K562 (cell line): Measurements from ENCODE around the gene RFX7. TPM values are rescaled to one million over a fixed set of nuclear protein-coding genes. Genes with fewer than 3 reads are reported as not detected.

Experiments
- CGGBP1 ChIP-seq: fragments of 250-450 bp; sonication (Bioruptor Pico); IDR thresholded peaks from 2 replicates; pipeline ENCODE4 v1.9.0; 2021; ENCODE audit warnings: mild to moderate bottlenecking
- E2F5 ChIP-seq: sonication (generic); formaldehyde crosslinking; IDR thresholded peaks from 2 replicates; pipeline ENCODE4 v1.8.0; 2022; ENCODE audit warnings: mild to moderate bottlenecking, missing genetic modification reagents
- HNRNPL ChIP-seq: fragments of 200-400 bp; formaldehyde crosslinking; IDR thresholded peaks from 2 replicates; pipeline ENCODE4 v1.6.1; 2017; ENCODE audit warnings: low read depth, mild to moderate bottlenecking, low read length
- HNRNPLL ChIP-seq: fragments of 200-400 bp; formaldehyde crosslinking; IDR thresholded peaks from 2 replicates; pipeline ENCODE4 v1.6.1; 2017; ENCODE audit warnings: low read length, low read depth, mild to moderate bottlenecking; ENCODE audit not compliant: poor library complexity, severe bottlenecking
- HNRNPUL1 ChIP-seq: fragments of 200-400 bp; formaldehyde crosslinking; IDR thresholded peaks from 2 replicates; pipeline ENCODE4 v1.6.1; 2017; ENCODE audit warnings: low read length
- MLX ChIP-seq, 2 experiments: fragments of 450-650 bp in 1 of 2; sonication (generic) in 1 of 2; formaldehyde crosslinking; conservative IDR thresholded peaks; 2 replicates each; pipeline versions ENCODE4 v1.4.0 to v1.8.1; 2020 to 2022; ENCODE audit warnings: mild to moderate bottlenecking in 1 of 2, missing genetic modification reagents in 1 of 2
- NR0B1 ChIP-seq: fragments of 450-650 bp; IDR thresholded peaks from one replicate; pipeline ENCODE4 v1.6.1; 2018; ENCODE audit warnings: mild to moderate bottlenecking, moderate library complexity; ENCODE audit not compliant: partially characterized antibody
- POLR2AphosphoS5 ChIP-seq: IDR thresholded peaks from 2 replicates; pipeline ENCODE4 v1.6.1; 2011; ENCODE audit warnings: mild to moderate bottlenecking, low read depth, low read length, moderate library complexity; ENCODE audit not compliant: control insufficient read depth, insufficient read depth
- SAP30 ChIP-seq: fragments of 200-600 bp; sonication (generic); IDR thresholded peaks from 2 replicates; pipeline ENCODE4 v1.6.1; 2012; ENCODE audit warnings: borderline replicate concordance, low read depth, mild to moderate bottlenecking, moderate library complexity, low read length, control low read depth, inconsistent platforms; ENCODE audit not compliant: insufficient read depth, poor library complexity, severe bottlenecking
- SUPT5H ChIP-seq: fragments of 450-650 bp; IDR thresholded peaks from 2 replicates; pipeline ENCODE4 v1.6.1; 2016
- TCF7 ChIP-seq: sonication (generic); IDR thresholded peaks from 2 replicates; pipeline ENCODE4 v1.6.1; 2016; ENCODE audit warnings: antibody characterized with exemption, borderline replicate concordance
- TFE3 ChIP-seq: fragments of 450-650 bp; formaldehyde crosslinking; IDR thresholded peaks from 2 replicates; pipeline ENCODE4 v1.4.0; 2020; ENCODE audit warnings: mild to moderate bottlenecking, mixed read lengths
- USF1 ChIP-seq: sonication (generic); formaldehyde crosslinking; IDR thresholded peaks from 2 replicates; pipeline ENCODE4 v1.9.0; 2022; ENCODE audit warnings: mild to moderate bottlenecking, missing genetic modification reagents
- ZBTB5 ChIP-seq: fragments of 450-650 bp; IDR thresholded peaks from 2 replicates; pipeline ENCODE4 v1.6.1; 2017; ENCODE audit warnings: antibody characterized with exemption
- ZC3H11A ChIP-seq: IDR thresholded peaks from 2 replicates; pipeline ENCODE4 v1.6.1; 2012; ENCODE audit warnings: low read depth, low read length, improper control_type of control experiment
- ZNF174 ChIP-seq: fragments of 250-450 bp; sonication (Bioruptor Pico); IDR thresholded peaks from 2 replicates; pipeline ENCODE4 v1.4.0; 2020; ENCODE audit warnings: mild to moderate bottlenecking
- ZNF24 ChIP-seq: fragments of 450-650 bp; IDR thresholded peaks from 2 replicates; pipeline ENCODE4 v1.6.1; 2016
- ZNF830 ChIP-seq: fragments of 250-450 bp; sonication (Bioruptor Pico); IDR thresholded peaks from 2 replicates; pipeline ENCODE4 v1.5.0; 2021; ENCODE audit warnings: mild to moderate bottlenecking
- polyA plus RNA-seq, 8 experiments: library from polyadenylated mRNA; depleted of rRNA in 4 of 8; stranded (reverse) in 5 of 8; unstranded in 3 of 8; fragments of >200 nt; fragmentation: Nextera tagmentation in 2 of 8; fragmentation: Illumina TruSeq in 1 of 8; extraction: Ambion mirVana in 2 of 8; extraction: Trizol in 1 of 8; gene quantifications; 2 replicates each; pipeline versions ENCODE4 v1.2.1 to v1.2.3, GENCODE V29; 2011 to 2014; ENCODE audit warnings: inconsistent platforms in 1 of 8, missing spikeins in 1 of 8
- total RNA-seq, 7 experiments: library from RNA; depleted of rRNA in 6 of 7; stranded (reverse); fragments of >200 nt in 6 of 7; fragmentation: Illumina TruSeq in 2 of 7; extraction: Trizol in 2 of 7; gene quantifications; 2 replicates each; pipeline versions ENCODE4 v1.2.1 to v1.2.3, GENCODE V29; 2011 to 2021; ENCODE audit warnings: low replicate concordance in 1 of 7

RFX7 gene
- total and polyA plus RNA-seq, 9 of the 15 experiments (the other 6 are each of a cell fraction or from before 2014, with no cell fraction given): 2.4 to 17.9 (median 6.3) TPM

- peak; percentile 96 for TF ChIP-seq USF1 (CRISPR knock-in tag)
- TF ChIP-seq ZBTB5: no peak
- no peak for TF ChIP-seq CGGBP1 (CRISPR knock-in tag)
- no peak for TF ChIP-seq E2F5 (CRISPR knock-in tag)
- TF ChIP-seq TCF7: no peak
- no peak for TF ChIP-seq ZNF174 (CRISPR knock-in tag)
- TF ChIP-seq POLR2AphosphoS5: no peak
- TF ChIP-seq HNRNPUL1: no peak
- TF ChIP-seq ZC3H11A: no peak
- peak; percentile 76 for TF ChIP-seq TFE3
- no peak for TF ChIP-seq SAP30
- TF ChIP-seq NR0B1: no peak
- TF ChIP-seq HNRNPL: no peak
- no peak; the same call in 1 of the 2 replicates for TF ChIP-seq ZNF24
- TF ChIP-seq MLX (CRISPR knock-in tag; conservative IDR thresholded peaks at IDR 0.05): no peak
- TF ChIP-seq ZNF830 (CRISPR knock-in tag): no peak
- TF ChIP-seq HNRNPLL: no peak
- TF ChIP-seq SUPT5H: no peak
Measured at GRCh38 chr15:56040081-56041035, 203.3 kb downstream of the RFX7 start (continued).
